ENCODE data around the gene GTF2IRD1.
"Not testable (repeated sequence)": the region's sequence is repeated elsewhere in the genome, so short reads cannot be mapped to it uniquely, and the experiment has no call there.

Gene GTF2IRD1

DNA sequence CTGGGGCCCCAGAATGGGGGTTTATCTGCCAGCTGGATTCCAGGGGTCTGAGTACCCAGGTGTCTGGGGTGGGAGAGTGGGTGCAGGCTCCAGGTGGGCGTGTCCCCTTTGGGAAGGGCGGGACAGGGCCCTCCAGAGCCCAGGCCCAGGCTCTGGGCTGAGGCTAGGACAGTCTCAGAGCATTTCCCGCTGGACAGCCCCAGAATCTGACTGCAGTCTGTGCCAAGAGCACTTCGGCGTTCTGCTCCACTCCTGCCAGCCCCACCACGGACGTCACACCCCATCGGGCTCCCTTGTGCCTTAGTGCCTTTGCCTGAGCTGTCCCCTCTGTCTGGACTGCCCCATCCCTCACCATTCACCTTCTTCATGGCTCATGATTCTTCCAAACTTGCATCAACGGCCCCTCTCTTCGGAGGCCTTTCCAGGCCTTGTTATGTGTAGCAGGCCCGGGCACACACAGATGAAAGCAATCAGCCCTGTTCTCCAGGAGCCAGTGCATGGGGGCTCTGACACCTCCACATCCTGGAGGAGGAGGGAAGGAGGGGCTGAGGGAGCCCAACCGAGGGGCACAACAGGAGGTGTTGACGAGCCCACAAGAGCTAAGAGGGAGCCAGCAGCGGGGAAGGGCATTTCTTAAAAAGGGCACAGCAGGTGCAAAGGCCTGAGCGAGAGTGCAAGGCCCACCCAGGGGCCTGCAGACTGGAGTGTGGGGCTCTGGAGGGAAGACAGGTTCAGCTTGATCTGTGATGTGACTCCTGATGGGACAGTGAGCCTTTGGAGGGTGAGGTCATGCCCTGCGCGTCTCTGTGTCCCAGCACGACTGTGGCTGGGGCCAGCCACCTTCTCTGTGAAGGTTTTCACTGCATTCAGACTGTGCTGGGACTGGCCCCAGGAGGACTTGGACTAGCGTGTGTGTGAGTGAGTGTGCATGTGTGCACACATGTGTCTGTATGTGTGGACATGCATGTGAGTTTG lies 41.7 kb downstream of the GTF2IRD1 start:
- TF ChIP-seq, protein P1, sequence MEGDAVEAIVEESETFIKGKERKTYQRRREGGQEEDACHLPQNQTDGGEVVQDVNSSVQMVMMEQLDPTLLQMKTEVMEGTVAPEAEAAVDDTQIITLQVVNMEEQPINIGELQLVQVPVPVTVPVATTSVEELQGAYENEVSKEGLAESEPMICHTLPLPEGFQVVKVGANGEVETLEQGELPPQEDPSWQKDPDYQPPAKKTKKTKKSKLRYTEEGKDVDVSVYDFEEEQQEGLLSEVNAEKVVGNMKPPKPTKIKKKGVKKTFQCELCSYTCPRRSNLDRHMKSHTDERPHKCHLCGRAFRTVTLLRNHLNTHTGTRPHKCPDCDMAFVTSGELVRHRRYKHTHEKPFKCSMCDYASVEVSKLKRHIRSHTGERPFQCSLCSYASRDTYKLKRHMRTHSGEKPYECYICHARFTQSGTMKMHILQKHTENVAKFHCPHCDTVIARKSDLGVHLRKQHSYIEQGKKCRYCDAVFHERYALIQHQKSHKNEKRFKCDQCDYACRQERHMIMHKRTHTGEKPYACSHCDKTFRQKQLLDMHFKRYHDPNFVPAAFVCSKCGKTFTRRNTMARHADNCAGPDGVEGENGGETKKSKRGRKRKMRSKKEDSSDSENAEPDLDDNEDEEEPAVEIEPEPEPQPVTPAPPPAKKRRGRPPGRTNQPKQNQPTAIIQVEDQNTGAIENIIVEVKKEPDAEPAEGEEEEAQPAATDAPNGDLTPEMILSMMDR (IDR thresholded peaks at IDR 0.05; ENCODE audit: borderline replicate concordance, insufficient read depth, low read depth, low read length) = no peak
- H3K4me3 ChIP-seq (ENCODE audit: low read depth, low read length) = no peak overlapping the region

DNA sequence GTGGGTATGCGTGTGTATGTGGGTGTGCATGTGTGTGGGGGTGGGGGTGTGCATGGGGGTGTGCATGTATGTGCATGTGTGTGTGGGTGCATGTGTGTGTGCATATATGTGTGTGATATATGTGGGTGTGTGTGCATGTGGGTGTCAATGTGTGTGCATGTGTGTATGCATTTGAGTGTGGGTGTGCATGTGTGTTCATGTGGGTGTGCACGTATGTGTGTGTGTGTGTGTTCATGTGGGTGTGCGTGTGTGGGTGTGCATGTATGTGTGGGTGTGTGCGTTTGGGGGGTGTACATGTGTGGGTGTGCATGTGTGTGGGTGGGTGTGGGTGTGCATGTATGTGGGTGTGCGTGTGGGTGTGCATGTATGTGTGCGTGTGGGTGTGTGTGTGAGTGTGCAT lies 42.6 kb downstream of the GTF2IRD1 start:
- TF ChIP-seq, protein P1 (IDR thresholded peaks at IDR 0.05; ENCODE audit: borderline replicate concordance, insufficient read depth, low read depth, low read length) = no peak
- no peak overlapping the region for H3K4me3 ChIP-seq (ENCODE audit: low read depth, low read length)

DNA sequence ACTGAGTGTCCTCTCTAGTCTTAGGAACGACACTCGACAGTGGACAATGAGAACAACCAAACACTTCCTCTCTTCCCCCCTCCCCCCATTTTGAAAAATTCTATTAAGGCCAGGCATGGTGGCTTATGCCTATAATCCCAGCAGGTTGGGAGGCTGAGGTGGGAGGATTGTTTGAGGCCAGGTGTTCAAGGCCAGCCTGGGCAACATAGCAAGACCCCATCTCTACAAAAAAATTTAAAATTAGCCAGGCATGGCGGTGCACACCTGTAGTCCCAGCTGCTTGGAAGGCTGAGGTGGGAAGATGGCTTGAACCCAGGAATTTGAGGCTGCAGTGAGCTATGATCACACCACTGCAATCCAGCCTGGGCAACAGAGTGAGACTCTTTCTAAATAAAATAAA lies 43.1 kb downstream of the GTF2IRD1 start:
- not testable (repeated sequence) for H3K4me3 ChIP-seq (ENCODE audit: low read depth, low read length)

DNA sequence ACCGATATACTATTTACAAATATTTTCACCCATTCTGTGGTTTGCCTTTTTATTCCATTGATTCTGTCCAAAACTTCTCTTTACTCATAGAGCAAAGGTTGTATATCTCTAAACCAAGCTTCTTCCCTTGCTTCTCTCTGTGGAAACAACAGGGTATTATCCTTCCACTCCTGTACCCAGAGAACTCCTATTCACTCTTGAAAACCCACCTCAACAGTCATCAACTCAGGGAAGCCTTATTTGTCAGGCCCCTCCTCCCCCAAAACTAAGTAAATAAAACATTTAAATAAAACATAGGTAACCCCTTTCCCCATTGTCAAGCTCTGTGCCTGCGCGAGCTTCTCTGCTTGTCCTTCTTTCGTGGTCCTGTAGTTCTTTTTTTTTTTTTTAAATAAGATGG lies 44.6 kb downstream of the GTF2IRD1 start:
- no peak overlapping the region for H3K4me3 ChIP-seq (ENCODE audit: low read depth, low read length)
- TF ChIP-seq, protein P1 (IDR thresholded peaks at IDR 0.05; ENCODE audit: borderline replicate concordance, insufficient read depth, low read depth, low read length) = no peak

DNA sequence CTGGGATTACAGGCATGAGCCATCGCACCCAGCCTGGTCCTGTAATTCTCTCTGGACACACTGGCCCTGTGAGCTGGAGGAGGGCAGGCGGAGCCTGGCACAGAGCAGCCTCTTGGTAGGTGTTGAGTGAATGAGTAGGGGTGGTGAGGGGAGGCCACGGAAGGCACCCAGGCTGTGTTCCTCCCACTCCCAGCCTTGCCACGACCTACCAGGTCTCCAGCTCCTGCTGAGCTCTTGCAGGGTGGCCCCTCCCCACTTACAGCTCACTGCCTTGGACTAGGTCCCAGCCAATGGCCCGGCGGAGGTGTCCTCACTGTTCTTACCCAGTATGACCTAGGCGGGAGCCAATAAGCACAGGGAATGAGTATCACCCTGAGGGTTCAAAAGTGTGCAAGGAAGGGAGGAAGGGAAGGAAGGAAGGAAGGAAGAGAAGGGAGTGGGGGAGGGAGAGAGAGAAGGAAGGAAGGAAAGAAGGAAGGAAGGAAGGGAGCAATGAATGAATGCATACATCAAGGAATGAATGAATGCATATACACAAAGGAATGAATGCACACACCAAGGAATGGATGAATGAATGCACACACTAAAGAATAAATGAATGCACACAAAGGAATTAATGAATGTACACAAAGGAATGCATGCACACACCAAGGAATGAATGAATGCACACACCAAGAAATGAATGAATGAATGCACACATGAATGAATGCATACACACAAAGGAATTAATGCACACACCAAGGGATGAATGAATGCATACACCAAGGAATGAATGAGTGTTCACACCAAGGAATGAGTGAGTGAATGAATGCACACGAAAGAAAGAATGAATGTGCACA lies 45.5 kb downstream of the GTF2IRD1 start:
- TF ChIP-seq, protein P1 (IDR thresholded peaks at IDR 0.05; ENCODE audit: borderline replicate concordance, insufficient read depth, low read depth, low read length) = no peak
- H3K4me3 ChIP-seq (ENCODE audit: low read depth, low read length) = no peak overlapping the region

DNA sequence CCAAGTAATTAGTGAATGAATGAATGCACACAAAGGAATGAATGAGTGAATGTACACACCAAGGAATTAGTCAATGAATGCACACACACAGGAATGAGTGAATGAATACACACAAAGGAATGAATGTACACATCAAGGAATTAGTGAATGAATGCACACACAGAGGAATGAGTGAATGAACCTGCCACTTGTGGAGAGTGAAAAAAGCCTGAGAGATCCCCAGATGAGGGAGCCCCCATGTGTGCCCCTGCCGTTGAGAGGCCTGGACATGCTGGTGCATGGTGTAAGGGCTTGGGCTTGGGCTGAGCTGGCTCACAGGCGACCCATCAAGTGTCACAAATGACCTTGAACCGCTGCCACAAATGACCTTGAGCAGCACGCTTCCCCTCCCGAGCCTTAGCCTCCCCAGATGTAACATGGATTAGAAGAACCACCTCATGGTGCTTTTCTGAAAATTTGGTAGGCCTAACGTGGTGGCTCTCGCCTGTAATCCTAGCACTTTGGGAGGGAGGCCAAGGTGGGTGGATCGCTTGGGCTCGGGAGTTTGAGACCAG lies 46.2 kb downstream of the GTF2IRD1 start:
- H3K4me3 ChIP-seq (ENCODE audit: low read depth, low read length) = no peak overlapping the region
- TF ChIP-seq, protein P1 (IDR thresholded peaks at IDR 0.05; ENCODE audit: borderline replicate concordance, insufficient read depth, low read depth, low read length) = no peak

DNA sequence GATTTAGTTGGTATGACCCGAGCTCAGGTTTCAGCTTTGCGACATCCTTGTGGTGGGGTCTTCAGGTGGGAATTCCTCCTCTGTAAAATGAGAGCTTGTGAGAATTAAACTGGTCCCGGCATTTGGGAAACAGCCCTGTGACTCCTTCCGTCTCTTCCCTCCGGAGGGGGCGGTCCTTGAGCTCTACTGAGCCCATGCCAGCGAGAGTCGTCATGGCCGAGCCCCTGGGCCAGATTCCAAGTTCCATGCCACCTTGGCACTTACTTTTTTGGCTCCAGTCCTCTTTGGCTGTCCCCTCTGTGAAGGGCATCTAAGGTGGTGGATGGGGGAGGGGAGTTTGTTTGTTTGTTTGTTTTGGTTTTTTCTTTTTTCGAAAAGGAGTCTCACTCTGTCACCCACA lies 47.6 kb downstream of the GTF2IRD1 start:
- TF ChIP-seq, protein P1 (IDR thresholded peaks at IDR 0.05; ENCODE audit: borderline replicate concordance, insufficient read depth, low read depth, low read length) = no peak
- H3K4me3 ChIP-seq (ENCODE audit: low read depth, low read length) = no peak overlapping the region
